Transverse colon (tissue), 3 donors: ENCODE measurements around the gene KASH5.

Source experiments
- CTCF ChIP-seq, 5 experiments: fragments of 200-600 bp in 3 of 5; fragments of 450-650 bp in 2 of 5; sonication (generic) in 3 of 5; IDR thresholded peaks; 1 replicate in 2 of 5; 2 replicates in 3 of 5; pipeline ENCODE4 v1.5.1; 2016 to 2017; ENCODE audit warnings: antibody characterized with exemption in 5 of 5, inconsistent platforms in 3 of 5, mild to moderate bottlenecking in 2 of 5, moderate library complexity in 1 of 5
- POLR2A ChIP-seq: fragments of 450-650 bp; IDR thresholded peaks from one replicate; pipeline ENCODE4 v1.6.1; 2016; ENCODE audit warnings: antibody characterized with exemption, mild to moderate bottlenecking, moderate library complexity

GRCh38 chr19:49455773-49456172, 67.7 kb downstream of the KASH5 start:
- TF ChIP-seq CTCF (IDR thresholded peaks at IDR 0.05) = no peak
- TF ChIP-seq POLR2A = no peak
